Right cardiac atrium (tissue), 5 donors: Measurements from ENCODE around the gene SH2D6. TPM values are rescaled to one million over a fixed set of nuclear protein-coding genes. Genes with fewer than 3 reads are reported as not detected.
"Not testable (repeated sequence)": the region's sequence is repeated elsewhere in the genome, so short reads cannot be mapped to it uniquely, and the experiment has no call there.

Experiments
- ATAC-seq, 2 donors: fragments of 200-7000 bp; cut with Tn5 transposase; one replicate each; pipeline versions ENCODE4 v1.8.0 to v1.9.1; 2020; ENCODE audit warnings: moderate library complexity in 2 of 2, mild to moderate bottlenecking in 1 of 2
- DNase-seq, 3 donors: peaks; one replicate each; pipeline ENCODE4 v3.0.0-alpha.2; 2020
- H3K27ac ChIP-seq: one replicate; pipeline ENCODE4 v1.5.1; 2013; ENCODE audit warnings: mild to moderate bottlenecking, low read length, control low read depth, moderate library complexity
- H3K27me3 ChIP-seq: one replicate; pipeline ENCODE4 v1.6.1; 2013; ENCODE audit not compliant: control insufficient read depth, insufficient read depth
- H3K4me1 ChIP-seq: one replicate; pipeline ENCODE4 v1.6.1; 2013; ENCODE audit warnings: low read length; ENCODE audit not compliant: control insufficient read depth, insufficient read depth
- H3K4me3 ChIP-seq: one replicate; pipeline ENCODE4 v1.5.1; 2013; ENCODE audit warnings: low read length, control low read depth
- H3K9me3 ChIP-seq: one replicate; pipeline ENCODE4 v1.6.1; 2013; ENCODE audit warnings: low read length; ENCODE audit not compliant: control insufficient read depth
- WGBS: extraction: QIAGEN DNeasy Blood & Tissue Kit; methylation state at CpG from one replicate; pipeline ENCODE4 v1.1.7; 2013; 5-methylcytosine and 5-hydroxymethylcytosine counted together
- intact Hi-C, 4 donors: fragments of 100-400 bp; cut with DNase I; formaldehyde crosslinking; loops; one replicate each; pipeline versions ENCODE4 v1.11.0 to v1.14.0; 2022 to 2023
- polyA plus RNA-seq: library from polyadenylated mRNA; stranded (reverse); fragments of 200-250 nt; gene quantifications from one replicate; pipeline ENCODE4 v1.2.3, GENCODE V29; 2013
- total RNA-seq, 4 donors: library from RNA; stranded (reverse); fragmentation: NEBNext Ultra II Directional; extraction: Animal tissue kit (Norgen Biotek cat#: 25700); gene quantifications; one replicate each; pipeline ENCODE4 v1.2.1, GENCODE V29; 2021
- donor health status: healthy with polysubstance abuse.
- donor health status: DM: no; HTN: yes; CAD: no.
- donor health status: DM: no; HTN: no; CAD: no.
- donor health status: DM: no; HTN: yes; CAD: no; lungs with severe emphysema.
- donor health status: DM: yes; HTN: yes; CAD: no.

The SH2D6 gene
- total and polyA plus RNA-seq, 5 donors: 0.29 to 0.75 (median 0.48) TPM; not detected in 1

DNA sequence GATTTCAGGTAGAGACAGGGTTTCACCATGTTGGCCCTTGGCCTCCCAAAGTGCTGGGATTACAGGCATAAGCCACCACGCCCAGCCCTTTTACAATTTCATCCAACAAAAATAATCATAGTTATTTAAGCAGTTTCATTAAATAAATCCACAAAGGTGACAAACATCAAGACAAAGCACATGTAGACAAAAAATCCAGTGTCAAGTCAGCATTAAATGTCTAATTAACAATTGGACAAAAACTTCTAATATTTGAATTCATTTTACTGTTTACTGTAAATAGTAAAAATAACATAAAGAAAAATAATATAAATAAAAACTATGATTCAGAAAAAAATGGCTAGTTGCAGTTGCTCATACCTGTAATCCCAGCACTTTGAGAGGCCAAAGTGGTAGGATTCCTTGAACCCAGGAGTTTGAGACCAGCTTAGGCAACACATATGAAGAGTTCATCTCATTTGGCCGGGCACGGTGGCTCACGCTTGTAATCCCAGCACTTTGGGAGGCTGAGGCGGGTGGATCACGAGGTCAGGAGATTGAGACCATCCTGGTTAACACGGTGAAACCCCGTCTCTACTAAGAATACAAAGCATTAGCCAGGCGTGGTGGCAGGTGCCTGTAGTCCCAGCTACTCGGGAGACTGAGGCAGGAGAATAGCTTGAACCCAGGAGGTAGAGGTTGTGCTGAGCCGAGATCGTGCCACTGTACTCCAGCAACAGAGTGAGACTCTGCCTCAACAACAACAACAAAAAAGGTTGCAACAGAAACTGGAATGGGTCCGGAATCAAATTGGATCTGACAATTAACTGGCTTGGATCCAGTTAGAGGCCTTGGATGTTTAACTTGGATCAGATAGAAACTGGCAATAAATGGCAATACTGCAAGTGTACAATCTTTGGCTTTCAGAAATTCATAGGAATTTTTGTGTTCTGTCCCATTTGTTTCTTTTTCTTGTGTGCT lies 63.6 kb downstream of the SH2D6 start:
- no peak for ATAC-seq
- no peaks in the 10 kb centered on the region for H3K27me3 ChIP-seq
- DNase-seq: no peak
- intact Hi-C loops: no loop called here
- H3K9me3 ChIP-seq: no peaks in the 10 kb centered on the region
- H3K4me3 ChIP-seq: no peak overlapping the region
- no peak overlapping the region for H3K27ac ChIP-seq
- H3K4me1 ChIP-seq: no peaks in the 10 kb centered on the region
- 92% methylated on average over 13 of the region's 13 CpGs for WGBS

DNA sequence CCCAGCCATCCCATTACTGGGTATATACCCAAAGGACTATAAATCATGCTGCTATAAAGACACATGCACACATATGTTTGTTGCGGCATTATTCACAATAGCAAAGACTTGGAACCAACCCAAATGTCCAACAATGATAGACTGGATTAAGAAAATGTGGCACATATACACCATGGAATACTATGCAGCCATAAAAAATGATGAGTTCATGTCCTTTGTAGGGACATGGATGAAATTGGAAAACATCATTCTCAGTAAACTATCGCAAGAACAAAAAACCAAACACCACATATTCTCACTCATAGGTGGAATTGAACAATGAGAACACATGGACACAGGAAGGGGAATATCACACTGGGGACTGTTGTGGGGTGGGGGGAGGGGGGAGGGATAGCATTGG lies 66.1 kb downstream of the SH2D6 start:
- H3K4me1 ChIP-seq, H3K4me3 ChIP-seq, ATAC-seq, H3K27me3 ChIP-seq, H3K9me3 ChIP-seq, DNase-seq, H3K27ac ChIP-seq, intact Hi-C loops: not testable (repeated sequence)
- WGBS: 100% methylated on average over 1 of the region's 2 CpGs

DNA sequence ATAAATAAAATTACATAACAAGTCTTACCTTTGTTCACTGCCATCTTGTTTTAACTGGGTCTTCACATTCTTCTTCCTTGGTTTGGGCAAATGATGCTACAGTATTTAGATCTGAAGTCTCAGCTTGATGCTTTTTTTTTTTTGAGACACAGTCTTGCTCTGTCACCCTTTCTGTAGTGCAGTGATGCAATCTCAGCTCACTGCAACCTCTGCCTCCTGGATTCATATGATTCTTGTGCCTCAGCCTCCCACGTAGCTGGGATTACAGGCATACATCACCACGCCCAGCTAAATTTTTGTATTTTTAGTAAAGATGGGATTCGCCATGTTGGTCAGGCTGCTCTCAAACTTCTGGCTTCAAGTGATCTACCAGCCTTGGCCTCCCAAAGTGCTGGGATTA lies 67.3 kb downstream of the SH2D6 start:
- intact Hi-C loops: no loop called here
- H3K4me1 ChIP-seq: no peaks in the 10 kb centered on the region
- WGBS: 90% methylated on average over 3 of the region's 3 CpGs

More for the DNA sequence above, 67.3 kb downstream of the SH2D6 start:
- ATAC-seq (no peak), DNase-seq (no peak)
- no peak overlapping the region for H3K27ac ChIP-seq
- H3K4me3 ChIP-seq: no peak overlapping the region
- H3K27me3 ChIP-seq: no peaks in the 10 kb centered on the region
- no peaks in the 10 kb centered on the region for H3K9me3 ChIP-seq

Other genes with a start within 250 kb of the SH2D6 start
- gene TGOLN2, start 90.7 kb upstream of the SH2D6 start, total RNA-seq: 10 to 100 TPM; 75.4 to 82.6 (median 79.4) TPM
- gene TGOLN2, start 90.7 kb upstream of the SH2D6 start, polyA plus RNA-seq: 29.9 TPM
- gene RETSAT, start 64.2 kb upstream of the SH2D6 start, total RNA-seq: 10 to 100 TPM; 22.4 to 33.5 (median 27.9) TPM
- 31.9 TPM for gene RETSAT, start 64.2 kb upstream of the SH2D6 start, polyA plus RNA-seq
- 10 to 100 TPM; 11.5 to 16.1 (median 13.0) TPM for gene ELMOD3, start 63.9 kb upstream of the SH2D6 start, total RNA-seq
- gene ELMOD3, start 63.9 kb upstream of the SH2D6 start, polyA plus RNA-seq: 10.7 TPM
- gene CAPG, start 8.3 kb upstream of the SH2D6 start, total RNA-seq: 10 to 100 TPM in 2 of 4 donors, 1 to 10 TPM in 2; 6.8 to 15.6 (median 12.3) TPM
- 13.2 TPM for gene CAPG, start 8.3 kb upstream of the SH2D6 start, polyA plus RNA-seq
- 100 to 1,000 TPM; 123 to 227 (median 144) TPM for gene MAT2A, start 120.5 kb downstream of the SH2D6 start, total RNA-seq
- gene MAT2A, start 120.5 kb downstream of the SH2D6 start, polyA plus RNA-seq: 76.4 TPM
- 10 to 100 TPM; 27.7 to 35.8 (median 30.8) TPM for gene GGCX, start 142.8 kb downstream of the SH2D6 start, total RNA-seq
- gene GGCX, start 142.8 kb downstream of the SH2D6 start, polyA plus RNA-seq: 17.9 TPM
- gene VAMP8, start 158.9 kb downstream of the SH2D6 start, total RNA-seq: 10 to 100 TPM; 30.3 to 38.3 (median 35.2) TPM
- gene VAMP8, start 158.9 kb downstream of the SH2D6 start, polyA plus RNA-seq: 24.9 TPM
- gene VAMP5, start 165.7 kb downstream of the SH2D6 start, total RNA-seq: 100 to 1,000 TPM in 1 of 4 donors, 10 to 100 TPM in 3; 79.1 to 113 (median 81.1) TPM
- gene VAMP5, start 165.7 kb downstream of the SH2D6 start, polyA plus RNA-seq: 127 TPM
- gene RNF181, start 177.0 kb downstream of the SH2D6 start, total RNA-seq: 100 to 1,000 TPM in 2 of 4 donors, 10 to 100 TPM in 2; 96.1 to 111 (median 102) TPM
- gene RNF181, start 177.0 kb downstream of the SH2D6 start, polyA plus RNA-seq: 169 TPM
- 10 to 100 TPM; 14.5 to 17.5 (median 16.5) TPM for gene TMEM150A, start 184.0 kb downstream of the SH2D6 start, total RNA-seq
- 19.0 TPM for gene TMEM150A, start 184.0 kb downstream of the SH2D6 start, polyA plus RNA-seq
- 10 to 100 TPM; 25.0 to 31.9 (median 27.9) TPM for gene C2orf68, start 193.4 kb downstream of the SH2D6 start, total RNA-seq
- gene C2orf68, start 193.4 kb downstream of the SH2D6 start, polyA plus RNA-seq: 28.1 TPM
- gene USP39, start 197.5 kb downstream of the SH2D6 start, total RNA-seq: 10 to 100 TPM; 30.8 to 33.1 (median 32.0) TPM
- 29.6 TPM for gene USP39, start 197.5 kb downstream of the SH2D6 start, polyA plus RNA-seq
- gene SFTPB, start 249.5 kb downstream of the SH2D6 start, total RNA-seq: 1 to 10 TPM in 1 of 4 donors, under 1 TPM in 1, not detected in 2; 0.60 to 3.1 TPM
- not detected for gene SFTPB, start 249.5 kb downstream of the SH2D6 start, polyA plus RNA-seq